Stomach (tissue), 4 donors: ENCODE results near the gene ARHGEF4.
"Not testable (repeated sequence)": the region's sequence is repeated elsewhere in the genome, so short reads cannot be mapped to it uniquely, and the experiment has no call there.

Experiments
- CTCF ChIP-seq, 7 experiments: fragments of 450-650 bp in 4 of 7; fragments of 200-600 bp in 3 of 7; sonication (generic) in 3 of 7; IDR thresholded peaks; one replicate each; pipeline ENCODE4 v1.5.1; 2016 to 2019; ENCODE audit warnings: antibody characterized with exemption in 7 of 7, control low read depth in 2 of 7, mild to moderate bottlenecking in 1 of 7
- EP300 ChIP-seq: sonication (generic); formaldehyde crosslinking; IDR thresholded peaks from one replicate; pipeline ENCODE4 v1.6.1; 2017; ENCODE audit warnings: antibody characterized with exemption
- POLR2A ChIP-seq, 4 donors: fragments of 450-650 bp; IDR thresholded peaks; one replicate each; pipeline ENCODE4 v1.6.1; 2016; ENCODE audit warnings: antibody characterized with exemption in 4 of 4, control low read depth in 2 of 4, mild to moderate bottlenecking in 1 of 4, moderate library complexity in 1 of 4

GRCh38 chr2:131068172-131068571 is 231.5 kb downstream of the ARHGEF4 start:
- TF ChIP-seq CTCF (IDR thresholded peaks at IDR 0.05); POLR2A (IDR thresholded peaks at IDR 0.05); EP300: not testable (repeated sequence)
